WTC11 (cell line): ENCODE measurements around the gene CILP2.

Experiments
- CTCF ChIP-seq: fragments of 200-600 bp; IDR thresholded peaks from 2 replicates; pipeline ENCODE4 v1.8.0; 2022; ENCODE audit warnings: antibody characterized with exemption
- E2F4 ChIP-seq: sonication (generic); formaldehyde crosslinking; IDR thresholded peaks from 2 replicates; pipeline ENCODE4 v1.8.1; 2022; ENCODE audit warnings: low read depth, mild to moderate bottlenecking, moderate library complexity, missing genetic modification reagents, borderline replicate concordance
- ELF4 ChIP-seq: sonication (generic); formaldehyde crosslinking; IDR thresholded peaks from 2 replicates; pipeline ENCODE4 v1.8.1; 2022; ENCODE audit warnings: low read depth, mild to moderate bottlenecking, moderate library complexity, missing genetic modification reagents
- MAX ChIP-seq: sonication (generic); formaldehyde crosslinking; IDR thresholded peaks from 2 replicates; pipeline ENCODE4 v1.8.0; 2022; ENCODE audit warnings: mild to moderate bottlenecking, missing genetic modification reagents
- USF2 ChIP-seq: sonication (generic); formaldehyde crosslinking; IDR thresholded peaks from 2 replicates; pipeline ENCODE4 v1.8.1; 2023; ENCODE audit warnings: mild to moderate bottlenecking, missing genetic modification reagents, moderate library complexity
- ZNF281 ChIP-seq: sonication (generic); formaldehyde crosslinking; IDR thresholded peaks from 2 replicates; pipeline ENCODE4 v1.8.0; 2023; ENCODE audit warnings: mild to moderate bottlenecking, missing genetic modification reagents
- ZNF512 ChIP-seq: sonication (generic); formaldehyde crosslinking; IDR thresholded peaks from 2 replicates; pipeline ENCODE4 v1.8.1; 2022; ENCODE audit warnings: missing genetic modification reagents, borderline replicate concordance

GRCh38 chr19:19546751-19547162, 8.7 kb downstream of the CILP2 start:
- TF ChIP-seq CTCF (no peak), ZNF281 (no peak), ZNF512 (CRISPR knock-in tag) (no peak), E2F4 (CRISPR knock-in tag) (no peak), USF2 (no peak), ELF4 (CRISPR knock-in tag) (no peak), MAX (no peak)
